GM10266 (cell line): Measurements from ENCODE around the gene MLNR.

Source experiments
- DNase-seq: peaks from one replicate; pipeline ENCODE4 v3.0.0; 2012; ENCODE audit errors: extremely low spot score
- TF ChIP-seq, protein P1 (sequence below): IDR thresholded peaks from 2 replicates; pipeline ENCODE4 v1.5.1; 2012; ENCODE audit warnings: mild to moderate bottlenecking, low read depth; ENCODE audit not compliant: control insufficient read depth, insufficient read depth; ENCODE audit errors: missing control alignments

MLNR gene

DNA sequence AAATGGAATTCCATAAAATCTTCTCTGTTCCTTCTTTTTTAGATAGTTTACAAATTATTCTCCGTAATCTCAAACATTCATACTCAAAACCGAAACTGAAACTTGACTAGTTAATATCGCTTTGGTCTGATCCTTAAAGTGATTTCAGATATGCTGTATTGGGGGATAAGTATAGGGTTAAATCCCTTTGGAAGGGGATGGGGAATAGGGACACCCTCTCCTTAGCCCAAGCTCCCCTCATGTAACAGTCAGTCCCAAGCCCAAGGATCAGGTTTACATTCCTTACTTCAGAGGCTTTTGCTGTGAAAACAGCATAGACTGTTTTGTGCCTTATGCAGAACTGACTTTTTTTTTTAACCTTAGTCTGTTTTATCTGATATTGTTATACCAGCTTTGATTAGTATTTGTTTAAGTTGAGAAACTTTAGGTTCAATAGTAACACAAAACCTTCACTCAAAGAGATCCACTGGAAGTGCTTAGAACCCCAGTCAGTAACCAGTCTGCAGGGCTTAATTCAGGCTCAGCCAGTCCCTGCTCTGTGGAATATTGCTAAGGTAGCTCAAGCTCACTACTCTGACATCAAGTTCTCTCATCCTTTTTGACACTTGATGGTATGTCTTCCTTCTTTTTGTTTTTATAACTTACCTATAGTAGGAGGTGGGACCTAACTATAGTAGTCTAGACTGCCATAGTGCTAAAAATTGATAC is 38.1 kb downstream of the MLNR start:
- TF ChIP-seq, protein P1, sequence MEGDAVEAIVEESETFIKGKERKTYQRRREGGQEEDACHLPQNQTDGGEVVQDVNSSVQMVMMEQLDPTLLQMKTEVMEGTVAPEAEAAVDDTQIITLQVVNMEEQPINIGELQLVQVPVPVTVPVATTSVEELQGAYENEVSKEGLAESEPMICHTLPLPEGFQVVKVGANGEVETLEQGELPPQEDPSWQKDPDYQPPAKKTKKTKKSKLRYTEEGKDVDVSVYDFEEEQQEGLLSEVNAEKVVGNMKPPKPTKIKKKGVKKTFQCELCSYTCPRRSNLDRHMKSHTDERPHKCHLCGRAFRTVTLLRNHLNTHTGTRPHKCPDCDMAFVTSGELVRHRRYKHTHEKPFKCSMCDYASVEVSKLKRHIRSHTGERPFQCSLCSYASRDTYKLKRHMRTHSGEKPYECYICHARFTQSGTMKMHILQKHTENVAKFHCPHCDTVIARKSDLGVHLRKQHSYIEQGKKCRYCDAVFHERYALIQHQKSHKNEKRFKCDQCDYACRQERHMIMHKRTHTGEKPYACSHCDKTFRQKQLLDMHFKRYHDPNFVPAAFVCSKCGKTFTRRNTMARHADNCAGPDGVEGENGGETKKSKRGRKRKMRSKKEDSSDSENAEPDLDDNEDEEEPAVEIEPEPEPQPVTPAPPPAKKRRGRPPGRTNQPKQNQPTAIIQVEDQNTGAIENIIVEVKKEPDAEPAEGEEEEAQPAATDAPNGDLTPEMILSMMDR = no peak
- no peak for DNase-seq

DNA sequence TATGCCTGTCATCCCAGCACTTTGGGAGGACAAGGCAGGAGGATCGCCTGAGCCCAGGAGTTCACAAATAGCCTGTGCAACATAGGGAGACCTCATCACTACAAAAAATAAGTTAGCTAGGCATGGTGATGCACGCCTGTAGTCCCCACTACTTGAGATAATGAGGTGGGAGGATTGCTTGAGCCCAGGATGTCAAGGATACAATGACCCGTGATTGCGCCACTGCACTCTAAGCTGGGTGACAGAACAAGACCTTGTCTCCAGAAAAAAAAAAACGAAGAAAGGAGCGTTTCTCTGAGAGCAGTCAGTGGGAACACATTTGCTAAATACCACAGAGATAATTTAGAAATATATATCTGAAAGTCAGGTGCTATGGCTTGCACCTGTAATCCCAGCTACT is 39.4 kb downstream of the MLNR start:
- no peak for DNase-seq
- TF ChIP-seq, protein P1 = no peak

DNA sequence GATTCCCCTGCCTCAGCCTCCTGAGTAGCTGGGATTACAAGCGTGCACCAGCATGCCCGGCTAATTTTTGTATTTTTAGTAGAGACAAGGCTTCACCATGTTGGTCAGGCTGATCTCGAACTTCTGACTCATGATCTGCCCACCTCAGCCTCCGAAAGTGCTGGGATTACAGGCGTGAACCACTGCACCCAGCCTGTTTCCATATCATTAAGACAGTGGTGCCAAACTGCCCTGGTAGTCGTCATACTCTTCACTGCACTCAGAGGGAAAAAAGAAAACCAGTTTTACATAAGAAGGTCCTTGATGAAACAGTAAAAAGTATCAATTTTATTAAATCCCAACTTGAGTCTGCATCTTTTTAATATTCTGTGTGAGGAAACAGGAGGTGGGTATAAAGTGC is 42.5 kb downstream of the MLNR start:
- TF ChIP-seq, protein P1 = no peak
- DNase-seq = no peak

DNA sequence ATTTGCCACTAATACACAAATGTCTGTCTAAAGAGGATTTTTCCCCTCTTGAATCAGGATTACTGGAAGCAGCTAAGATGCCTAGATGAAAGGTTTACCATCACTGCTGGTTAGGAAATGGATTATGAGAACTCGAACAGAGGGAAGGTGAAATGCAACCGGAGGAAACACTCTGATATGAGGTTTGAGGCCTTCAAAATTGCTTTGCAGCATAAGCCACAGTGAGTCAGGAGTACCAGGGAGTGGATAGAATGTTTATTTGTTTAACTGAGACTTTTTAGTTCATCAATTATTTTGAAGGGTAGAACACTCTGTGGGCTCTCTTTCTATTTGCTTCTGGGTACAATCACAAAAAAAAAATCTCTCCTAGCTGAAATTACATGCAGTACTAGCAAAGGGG is 45.7 kb downstream of the MLNR start:
- TF ChIP-seq, protein P1 = no peak
- no peak for DNase-seq

DNA sequence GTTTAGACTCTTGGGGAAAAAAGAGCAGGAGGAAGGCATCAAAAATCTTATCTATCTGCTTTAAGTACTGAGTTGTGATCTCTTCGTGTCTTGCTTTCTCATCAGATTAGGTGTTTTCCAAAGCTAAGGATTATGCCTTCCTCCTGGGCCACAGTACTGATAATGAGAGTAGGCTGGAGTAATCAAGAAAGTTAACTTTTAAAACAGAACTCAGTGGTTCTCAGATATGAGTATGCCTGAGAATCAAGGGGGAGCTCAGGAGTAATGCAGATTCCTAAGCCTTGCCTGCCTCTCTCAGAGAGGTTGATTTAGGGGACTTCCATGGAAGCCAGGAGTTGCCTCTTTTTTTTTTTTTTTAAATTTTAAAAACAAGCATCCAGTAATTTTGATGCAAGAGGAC is 51.1 kb downstream of the MLNR start:
- TF ChIP-seq, protein P1 = no peak
- peak; percentile 7 for DNase-seq
